Tibial artery (tissue), 4 donors: ENCODE data around the gene POLD2.

Source experiments
- DNase-seq, 2 donors: peaks; one replicate each; pipeline ENCODE4 v3.0.0-alpha.2; 2019
- H3K27ac ChIP-seq, 2 donors: fragments of 200-600 bp; sonication (generic) in 1 of 2; 1 replicate in 1 of 2; 2 replicates in 1 of 2; pipeline ENCODE4 v1.5.1; 2018 to 2019; ENCODE audit warnings: mild to moderate bottlenecking in 1 of 2
- H3K27me3 ChIP-seq, 2 donors: fragments of 200-600 bp; sonication (generic) in 1 of 2; one replicate each; pipeline versions ENCODE4 v1.5.1 to v1.6.0; 2016 to 2019
- H3K36me3 ChIP-seq, 3 donors: fragments of 200-600 bp; sonication (generic) in 2 of 3; one replicate each; pipeline ENCODE4 v1.5.1; 2016 to 2019; ENCODE audit warnings: mild to moderate bottlenecking in 2 of 3
- H3K4me1 ChIP-seq, 4 donors: fragments of 200-600 bp; sonication (generic) in 2 of 4; 1 replicate in 3 of 4; 2 replicates in 1 of 4; pipeline ENCODE4 v1.5.1; 2016 to 2019
- H3K4me3 ChIP-seq, 2 donors: fragments of 200-600 bp; sonication (generic) in 1 of 2; 1 replicate in 1 of 2; 2 replicates in 1 of 2; pipeline ENCODE4 v1.5.1; 2018 to 2019; ENCODE audit warnings: mild to moderate bottlenecking in 2 of 2
- H3K9me3 ChIP-seq, 3 donors: fragments of 200-600 bp; sonication (generic) in 1 of 3; one replicate each; pipeline ENCODE4 v1.5.1; 2016 to 2019
- CTCF ChIP-seq, 2 experiments: fragments of 200-600 bp in 1 of 2; fragments of 450-650 bp in 1 of 2; IDR thresholded peaks; one replicate each; pipeline ENCODE4 v1.5.1; 2017 to 2019; ENCODE audit warnings: antibody characterized with exemption in 2 of 2, mild to moderate bottlenecking in 1 of 2, moderate library complexity in 1 of 2
- intact Hi-C: fragments of 100-400 bp; cut with DNase I; formaldehyde crosslinking; loops from one replicate; pipeline ENCODE4 v1.15.0; 2023; ENCODE audit warnings: low total_unique reads

Gene POLD2

GRCh38 chr7:44075296-44076075 is 47.9 kb downstream of the POLD2 start:
- DNase-seq = no peak
- Histone ChIP-seq H3K4me1 (peaks cover 4 to 44% (median 38%) of the 10 kb centered on the region in 4 donors), H3K9me3 (no peaks in the 10 kb centered on the region), H3K36me3 (peaks cover 26 to 79% (median 58%) of the 10 kb centered on the region in 3 donors), H3K4me3 (no peak overlapping the region), H3K27me3 (no peaks in the 10 kb centered on the region), H3K27ac (peak overlapping the region in 1 of 2 donors; percentile 82)
- intact Hi-C loops = loop anchor here (5.0 kb wide), 1 partner anchor 42 kb away; no protein-coding TSS in a partner anchor
- no peak for TF ChIP-seq CTCF (IDR thresholded peaks at IDR 0.05)

- H3K27ac ChIP-seq = peak overlapping the region; percentile 64 to 82
- DNase-seq = no peak
- intact Hi-C loops = loop anchor here (5.0 kb wide), 1 partner anchor 123 kb away; no protein-coding TSS in a partner anchor
- no peaks in the 10 kb centered on the region for H3K9me3 ChIP-seq
- peaks cover 4 to 42% (median 27%) of the 10 kb centered on the region in 4 donors for H3K4me1 ChIP-seq
- H3K36me3 ChIP-seq = peaks cover 21 to 68% (median 46%) of the 10 kb centered on the region in 3 donors
- no peak overlapping the region for H3K4me3 ChIP-seq
- no peak for TF ChIP-seq CTCF (IDR thresholded peaks at IDR 0.05)
- no peaks in the 10 kb centered on the region for H3K27me3 ChIP-seq
Measured at GRCh38 chr7:44074349-44074695, 49.0 kb downstream of the POLD2 start.

GRCh38 chr7:44073664-44074348 is 49.5 kb downstream of the POLD2 start:
- Histone ChIP-seq H3K9me3 (no peaks in the 10 kb centered on the region), H3K4me1 (peaks cover 4 to 39% (median 26%) of the 10 kb centered on the region in 4 donors), H3K36me3 (peaks cover 19 to 62% (median 41%) of the 10 kb centered on the region in 3 donors), H3K27me3 (no peaks in the 10 kb centered on the region), H3K4me3 (peak overlapping the region in 1 of 2 donors; percentile 15), H3K27ac (peak overlapping the region; percentile 64 to 82)
- DNase-seq = peak; percentile 80 to 93
- intact Hi-C loops = loop anchor here (5.0 kb wide), 1 partner anchor 123 kb away; no protein-coding TSS in a partner anchor
- TF ChIP-seq CTCF (IDR thresholded peaks at IDR 0.05) = peak; percentile 20 to 24

- TF ChIP-seq CTCF (IDR thresholded peaks at IDR 0.05) = peak; percentile 74 to 79
Measured at GRCh38 chr7:44072364-44073231, 50.8 kb downstream of the POLD2 start.

More at GRCh38 chr7:44072364-44073231, 50.8 kb downstream of the POLD2 start:
- DNase-seq = peak; percentile 86 to 92
- peaks cover 4 to 33% (median 26%) of the 10 kb centered on the region in 4 donors for H3K4me1 ChIP-seq
- H3K9me3 ChIP-seq = no peaks in the 10 kb centered on the region
- peak overlapping the region in 1 of 2 donors; percentile 15 for H3K4me3 ChIP-seq
- intact Hi-C loops = loop anchor here (5.0 kb wide), 1 partner anchor 125 kb away; no protein-coding TSS in a partner anchor
- peaks cover 8 to 50% (median 29%) of the 10 kb centered on the region in 3 donors for H3K36me3 ChIP-seq
- peak overlapping the region; percentile 64 to 82 for H3K27ac ChIP-seq
- no peaks in the 10 kb centered on the region for H3K27me3 ChIP-seq
